Vagina (tissue), 2 donors: ENCODE results near the gene LYSMD3. TPM values are rescaled to one million over a fixed set of nuclear protein-coding genes. Genes with fewer than 3 reads are reported as not detected.

Experiments
- DNase-seq, 2 donors: peaks; one replicate each; pipeline ENCODE4 v3.0.0-alpha.2; 2017; ENCODE audit errors: extremely low spot score in 2 of 2
- H3K27ac ChIP-seq: fragments of 200-600 bp; sonication (generic); one replicate; pipeline ENCODE4 v1.5.1; 2019
- H3K27me3 ChIP-seq: fragments of 200-600 bp; sonication (generic); one replicate; pipeline ENCODE4 v1.5.1; 2019
- H3K36me3 ChIP-seq, 2 donors: fragments of 200-600 bp; sonication (generic); one replicate each; pipeline ENCODE4 v1.5.1; 2017 to 2019
- H3K4me1 ChIP-seq: fragments of 200-600 bp; sonication (generic); one replicate; pipeline ENCODE4 v1.5.1; 2019
- H3K4me3 ChIP-seq, 2 donors: fragments of 200-600 bp; sonication (generic); 1 replicate in 1 of 2; 2 replicates in 1 of 2; pipeline ENCODE4 v1.5.1; 2016 to 2019
- H3K9me3 ChIP-seq: fragments of 200-600 bp; sonication (generic); one replicate; pipeline ENCODE4 v1.5.1; 2019
- POLR2A ChIP-seq, 2 donors: fragments of 450-650 bp; IDR thresholded peaks; one replicate each; pipeline ENCODE4 v1.6.1; 2017; ENCODE audit warnings: antibody characterized with exemption in 2 of 2, mild to moderate bottlenecking in 2 of 2, moderate library complexity in 2 of 2
- POLR2AphosphoS5 ChIP-seq, 2 donors: sonication (generic); formaldehyde crosslinking; IDR thresholded peaks; one replicate each; pipeline ENCODE4 v1.9.0; 2017; ENCODE audit warnings: antibody characterized with exemption in 2 of 2, mild to moderate bottlenecking in 2 of 2, low read depth in 1 of 2; ENCODE audit not compliant: insufficient read depth in 1 of 2
- intact Hi-C: fragments of 100-400 bp; cut with DNase I; formaldehyde crosslinking; loops from one replicate; pipeline ENCODE4 v1.15.1; 2023
- total RNA-seq: library from RNA; depleted of rRNA; stranded (reverse); fragments of >200 nt; gene quantifications from one replicate; pipeline ENCODE4 v1.2.3, GENCODE V29; 2016
- TF ChIP-seq, protein P1 (sequence below), 3 experiments: fragments of 450-650 bp in 2 of 3; fragments of 200-600 bp in 1 of 3; sonication (generic) in 1 of 3; IDR thresholded peaks; one replicate each; pipeline ENCODE4 v1.5.1; 2017 to 2019; ENCODE audit warnings: antibody characterized with exemption in 3 of 3, mild to moderate bottlenecking in 2 of 3, moderate library complexity in 2 of 3

The LYSMD3 gene
- total RNA-seq, 1 donor from 2014 or later = 15.5 TPM

DNA sequence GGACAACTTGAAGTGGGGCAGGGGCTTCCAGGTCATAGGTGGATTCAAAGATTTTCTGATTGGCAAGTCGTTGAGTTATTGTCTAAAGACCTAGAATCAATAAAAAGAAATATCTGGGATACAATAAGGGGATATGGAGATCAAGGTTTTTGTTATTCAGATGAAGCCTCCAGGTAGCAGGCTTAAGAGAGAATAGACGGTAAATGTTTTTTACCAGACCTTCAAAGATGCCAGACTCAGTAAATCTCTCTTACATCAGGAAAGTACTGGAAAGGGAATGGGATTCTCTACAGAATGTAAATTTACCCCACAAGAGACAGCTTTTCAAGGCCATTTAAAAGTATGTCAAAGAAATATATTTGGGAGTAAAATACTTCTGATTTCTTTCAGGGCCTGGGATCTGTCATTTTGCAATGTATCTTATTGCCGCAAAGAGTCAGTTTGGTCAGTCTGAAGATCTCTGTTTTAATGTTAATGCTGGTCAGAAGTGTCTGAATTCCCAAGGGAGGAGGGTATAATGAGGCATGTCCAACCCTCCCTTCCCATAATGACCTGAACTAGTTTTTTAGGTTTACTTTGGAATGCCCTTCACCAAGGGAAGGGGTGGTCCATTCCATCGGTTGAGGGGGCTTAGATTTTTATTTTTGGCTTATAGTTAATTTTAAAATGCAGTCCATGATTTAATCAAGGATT is 13.6 kb upstream of the LYSMD3 start:
- Histone ChIP-seq H3K36me3 (no peaks in the 10 kb centered on the region), H3K27ac (no peak overlapping the region), H3K4me1 (no peaks in the 10 kb centered on the region), H3K9me3 (no peaks in the 10 kb centered on the region), H3K27me3 (no peaks in the 10 kb centered on the region), H3K4me3 (no peak overlapping the region)
- DNase-seq = no peak
- TF ChIP-seq POLR2AphosphoS5 (IDR thresholded peaks at IDR 0.05; ENCODE audit: insufficient read depth in 1 of 2, low read depth in 1 of 2) (no peak), POLR2A (IDR thresholded peaks at IDR 0.05) (no peak)
- TF ChIP-seq, protein P1, sequence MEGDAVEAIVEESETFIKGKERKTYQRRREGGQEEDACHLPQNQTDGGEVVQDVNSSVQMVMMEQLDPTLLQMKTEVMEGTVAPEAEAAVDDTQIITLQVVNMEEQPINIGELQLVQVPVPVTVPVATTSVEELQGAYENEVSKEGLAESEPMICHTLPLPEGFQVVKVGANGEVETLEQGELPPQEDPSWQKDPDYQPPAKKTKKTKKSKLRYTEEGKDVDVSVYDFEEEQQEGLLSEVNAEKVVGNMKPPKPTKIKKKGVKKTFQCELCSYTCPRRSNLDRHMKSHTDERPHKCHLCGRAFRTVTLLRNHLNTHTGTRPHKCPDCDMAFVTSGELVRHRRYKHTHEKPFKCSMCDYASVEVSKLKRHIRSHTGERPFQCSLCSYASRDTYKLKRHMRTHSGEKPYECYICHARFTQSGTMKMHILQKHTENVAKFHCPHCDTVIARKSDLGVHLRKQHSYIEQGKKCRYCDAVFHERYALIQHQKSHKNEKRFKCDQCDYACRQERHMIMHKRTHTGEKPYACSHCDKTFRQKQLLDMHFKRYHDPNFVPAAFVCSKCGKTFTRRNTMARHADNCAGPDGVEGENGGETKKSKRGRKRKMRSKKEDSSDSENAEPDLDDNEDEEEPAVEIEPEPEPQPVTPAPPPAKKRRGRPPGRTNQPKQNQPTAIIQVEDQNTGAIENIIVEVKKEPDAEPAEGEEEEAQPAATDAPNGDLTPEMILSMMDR (IDR thresholded peaks at IDR 0.05) = no peak
- intact Hi-C loops = no loop called here

DNA sequence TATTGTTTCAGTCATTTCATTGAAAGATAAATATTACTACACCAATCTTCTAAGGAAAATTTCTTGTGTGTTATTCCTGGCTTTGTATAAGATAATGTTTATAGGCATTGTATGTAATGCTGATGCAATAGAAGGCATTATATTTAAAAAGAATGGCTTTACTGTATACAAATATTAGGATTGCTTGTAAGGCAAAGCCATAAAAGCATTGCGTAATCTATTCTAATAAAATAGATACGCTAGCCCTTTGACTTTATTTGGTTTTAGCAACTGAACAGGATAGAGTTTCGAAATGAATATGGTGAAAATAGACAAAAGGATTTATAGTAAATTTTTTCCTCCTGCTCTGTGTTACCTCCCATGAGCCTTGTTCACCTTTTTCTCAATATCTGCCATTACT is 5.5 kb upstream of the LYSMD3 start:
- no peak overlapping the region for H3K4me3 ChIP-seq
- H3K27me3 ChIP-seq = no peaks in the 10 kb centered on the region
- H3K9me3 ChIP-seq = no peaks in the 10 kb centered on the region
- DNase-seq = no peak
- H3K27ac ChIP-seq = no peak overlapping the region
- H3K36me3 ChIP-seq = no peaks in the 10 kb centered on the region
- intact Hi-C loops = loop anchor here (5.0 to 10.0 kb wide), 2 partner anchors 63 to 120 kb away; partner anchors contain the start of genes MBLAC2 and POLR3G
- TF ChIP-seq POLR2A (IDR thresholded peaks at IDR 0.05) (no peak), POLR2AphosphoS5 (IDR thresholded peaks at IDR 0.05; ENCODE audit: insufficient read depth in 1 of 2, low read depth in 1 of 2) (no peak)
- TF ChIP-seq, protein P1 (IDR thresholded peaks at IDR 0.05) = no peak
- peaks cover 7% of the 10 kb centered on the region for H3K4me1 ChIP-seq

DNA sequence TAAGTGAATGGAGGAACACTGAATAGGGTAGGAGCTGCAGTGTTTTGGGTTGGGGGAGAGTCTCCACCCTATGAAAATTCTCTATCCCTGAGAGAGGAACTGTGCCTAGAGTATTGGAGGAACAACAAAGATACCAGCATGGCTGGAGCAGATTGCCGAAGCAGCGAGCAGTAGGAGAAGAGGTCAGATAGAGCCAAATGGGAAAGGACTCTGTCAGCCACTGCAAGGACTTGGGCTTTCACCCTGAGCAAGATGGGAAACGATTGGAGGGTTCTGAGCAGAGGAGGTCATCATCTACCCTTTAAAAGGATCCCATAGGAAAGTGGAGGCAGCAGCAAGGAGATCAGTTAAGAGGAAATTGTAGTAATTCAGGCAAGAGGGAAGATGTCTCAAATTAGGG is 4.4 kb upstream of the LYSMD3 start:
- Histone ChIP-seq H3K4me1 (peaks cover 7% of the 10 kb centered on the region), H3K27me3 (no peaks in the 10 kb centered on the region), H3K27ac (no peak overlapping the region), H3K4me3 (no peak overlapping the region), H3K36me3 (no peaks in the 10 kb centered on the region), H3K9me3 (no peaks in the 10 kb centered on the region)
- TF ChIP-seq, protein P1 (IDR thresholded peaks at IDR 0.05) = no peak
- TF ChIP-seq POLR2A (IDR thresholded peaks at IDR 0.05) = no peak
- no peak for TF ChIP-seq POLR2AphosphoS5 (IDR thresholded peaks at IDR 0.05; ENCODE audit: insufficient read depth in 1 of 2, low read depth in 1 of 2)
- no peak for DNase-seq
- intact Hi-C loops = loop anchor here (5.0 to 10.0 kb wide), 2 partner anchors 61 to 119 kb away; partner anchors contain the start of genes MBLAC2 and POLR3G

DNA sequence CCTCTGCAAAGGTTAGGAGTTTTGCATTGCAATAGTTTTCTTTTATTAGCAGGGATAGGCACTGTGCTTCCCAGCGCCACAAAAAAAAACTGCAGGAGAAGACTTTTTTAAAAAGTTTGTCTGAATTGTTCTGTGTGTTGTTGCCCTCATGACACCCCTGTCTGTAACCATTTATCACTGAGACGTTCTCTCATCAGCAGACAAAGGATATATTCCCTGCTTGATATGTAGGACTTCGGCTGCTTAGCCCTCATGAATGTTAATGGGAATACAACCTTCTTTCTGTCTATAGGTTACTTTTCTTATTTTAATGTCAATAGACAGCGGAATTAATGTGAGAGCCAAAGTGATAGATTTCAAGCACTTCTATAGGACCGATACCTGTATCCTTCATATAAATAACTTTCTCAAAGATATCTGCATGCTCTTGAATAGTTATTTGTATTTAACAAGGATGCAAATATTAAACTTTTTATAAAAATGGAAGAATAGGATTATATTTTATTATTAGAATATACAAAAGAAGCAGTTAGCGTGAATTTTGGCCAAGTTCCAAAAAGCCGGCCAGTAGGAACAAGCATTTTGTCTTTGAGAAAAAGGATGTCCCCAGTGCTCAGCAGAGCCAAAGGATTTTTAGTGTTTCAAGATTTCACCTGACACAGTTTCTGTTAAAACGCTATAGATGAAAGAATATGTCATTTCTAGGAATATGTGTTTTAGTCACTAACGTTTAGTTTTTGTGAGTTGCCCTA is 1.5 kb upstream of the LYSMD3 start:
- H3K36me3 ChIP-seq = no peaks in the 10 kb centered on the region
- no peak for DNase-seq
- peaks cover 29% of the 10 kb centered on the region for H3K4me1 ChIP-seq
- H3K27ac ChIP-seq = no peak overlapping the region
- TF ChIP-seq POLR2AphosphoS5 (IDR thresholded peaks at IDR 0.05; ENCODE audit: insufficient read depth in 1 of 2, low read depth in 1 of 2) (no peak), POLR2A (IDR thresholded peaks at IDR 0.05) (no peak)
- TF ChIP-seq, protein P1 (IDR thresholded peaks at IDR 0.05) = no peak
- H3K4me3 ChIP-seq = peak overlapping the region; percentile 91 to 96
- H3K27me3 ChIP-seq = no peaks in the 10 kb centered on the region
- intact Hi-C loops = loop anchor here (5.0 to 10.0 kb wide), 2 partner anchors 59 to 116 kb away; partner anchors contain the start of genes MBLAC2 and POLR3G
- H3K9me3 ChIP-seq = no peaks in the 10 kb centered on the region
